ENCODE data around the gene MAN2A2. TPM values are rescaled to one million over a fixed set of nuclear protein-coding genes. Genes with fewer than 3 reads are reported as not detected.

MAN2A2 gene
- total and polyA plus RNA-seq, 8 donors: 46.1 to 86.3 (median 59.4) TPM

- no peak for TF ChIP-seq CTCF (IDR thresholded peaks at IDR 0.05)
- peaks cover 14 to 29% of the 10 kb centered on the region in 2 donors for H3K4me1 ChIP-seq
- ATAC-seq (no peak), DNase-seq (peak in 1 of 4 donors; percentile 67)
- intact Hi-C loops (cut with DNase I): no loop called here
- no peaks in the 10 kb centered on the region for H3K9me3 ChIP-seq
- H3K36me3 ChIP-seq: peaks cover 0 to 72% of the 10 kb centered on the region in 2 donors
- H3K27me3 ChIP-seq: no peaks in the 10 kb centered on the region
- H3K27ac ChIP-seq: no peak overlapping the region
- H3K4me3 ChIP-seq: no peak overlapping the region
Measured at GRCh38 chr15:90877315-90877714, 25.8 kb upstream of the MAN2A2 start.

- H3K27me3 ChIP-seq: no peaks in the 10 kb centered on the region
- TF ChIP-seq CTCF (IDR thresholded peaks at IDR 0.05): no peak
- ATAC-seq (no peak), DNase-seq (peak in 1 of 4 donors; percentile 71)
- no peak overlapping the region for H3K4me3 ChIP-seq
- H3K9me3 ChIP-seq: no peaks in the 10 kb centered on the region
- H3K27ac ChIP-seq: no peak overlapping the region
- H3K36me3 ChIP-seq: peaks cover 0 to 79% of the 10 kb centered on the region in 2 donors
- intact Hi-C loops (cut with DNase I): no loop called here
- peaks cover 9 to 29% of the 10 kb centered on the region in 2 donors for H3K4me1 ChIP-seq
Measured at GRCh38 chr15:90877996-90878395, 25.1 kb upstream of the MAN2A2 start.

- no peak overlapping the region for H3K4me3 ChIP-seq
Measured at GRCh38 chr15:90878660-90879059, 24.4 kb upstream of the MAN2A2 start.

GRCh38 chr15:90879730-90880366 lies 23.3 kb upstream of the MAN2A2 start:
- intact Hi-C loops (cut with DNase I): no loop called here
- H3K27ac ChIP-seq: no peak overlapping the region
- peak in 1 of 4 donors; percentile 72 for DNase-seq
- H3K4me3 ChIP-seq: no peak overlapping the region
- H3K36me3 ChIP-seq: peaks cover 0 to 79% of the 10 kb centered on the region in 2 donors
- peaks cover 10 to 25% of the 10 kb centered on the region in 2 donors for H3K4me1 ChIP-seq
- no peak for TF ChIP-seq CTCF (IDR thresholded peaks at IDR 0.05)
- H3K9me3 ChIP-seq: no peaks in the 10 kb centered on the region
- no peak for ATAC-seq
- H3K27me3 ChIP-seq: no peaks in the 10 kb centered on the region

More at GRCh38 chr15:90878660-90879059, 24.4 kb upstream of the MAN2A2 start:
- no peaks in the 10 kb centered on the region for H3K27me3 ChIP-seq
- peak in 1 of 4 donors; percentile 57 for DNase-seq
- intact Hi-C loops (cut with DNase I): no loop called here
- no peak for ATAC-seq
- H3K27ac ChIP-seq: no peak overlapping the region
- peaks cover 0 to 79% of the 10 kb centered on the region in 2 donors for H3K36me3 ChIP-seq
- no peaks in the 10 kb centered on the region for H3K9me3 ChIP-seq
- H3K4me1 ChIP-seq: peaks cover 7 to 29% of the 10 kb centered on the region in 2 donors
- no peak for TF ChIP-seq CTCF (IDR thresholded peaks at IDR 0.05)

GRCh38 chr15:90880381-90881145 lies 22.5 kb upstream of the MAN2A2 start:
- ATAC-seq: no peak
- Histone ChIP-seq H3K4me3 (no peak overlapping the region), H3K36me3 (peaks cover 0 to 74% of the 10 kb centered on the region in 2 donors), H3K27ac (no peak overlapping the region), H3K9me3 (no peaks in the 10 kb centered on the region), H3K4me1 (peaks cover 17 to 29% of the 10 kb centered on the region in 2 donors), H3K27me3 (no peaks in the 10 kb centered on the region)
- no peak for TF ChIP-seq CTCF (IDR thresholded peaks at IDR 0.05)
- peak in 1 of 4 donors; percentile 61 for DNase-seq
- intact Hi-C loops (cut with DNase I): no loop called here

Data from left lung (tissue), 10 donors.